SK-N-SH treated with all-trans-retinoic acid at 6 μM for 48 hours (cell line): Measurements from ENCODE around the gene HEXIM2.

ENCODE experiments used
- ARNTL ChIP-seq: fragments of 450-650 bp; formaldehyde crosslinking; IDR thresholded peaks from 2 replicates; pipeline ENCODE4 v1.5.0; 2020; ENCODE audit warnings: low read depth, mild to moderate bottlenecking, moderate library complexity, borderline replicate concordance
- CSDC2 ChIP-seq: fragments of 250-450 bp; sonication (Bioruptor Pico); IDR thresholded peaks from 2 replicates; pipeline ENCODE4 v1.5.0; 2020; ENCODE audit warnings: mild to moderate bottlenecking, moderate library complexity
- ESRRG ChIP-seq: fragments of 250-450 bp; sonication (Bioruptor Pico); IDR thresholded peaks from 2 replicates; pipeline ENCODE4 v1.6.1; 2021; ENCODE audit warnings: mild to moderate bottlenecking
- RARB ChIP-seq: fragments of 250-450 bp; sonication (Bioruptor Pico); IDR thresholded peaks from 2 replicates; pipeline ENCODE4 v1.8.0; 2021; ENCODE audit warnings: mild to moderate bottlenecking, moderate library complexity
- TCF4 ChIP-seq: fragments of 250-450 bp; sonication (Bioruptor Pico); IDR thresholded peaks from 2 replicates; pipeline ENCODE4 v1.8.0; 2021; ENCODE audit warnings: mild to moderate bottlenecking, moderate library complexity, borderline replicate concordance
- TOX ChIP-seq: fragments of 250-450 bp; sonication (Bioruptor Pico); IDR thresholded peaks from 2 replicates; pipeline ENCODE4 v1.8.0; 2021; ENCODE audit warnings: mild to moderate bottlenecking, moderate library complexity, borderline replicate concordance
- ZC3H10 ChIP-seq: fragments of 250-450 bp; sonication (Bioruptor Pico); IDR thresholded peaks from 2 replicates; pipeline ENCODE4 v1.5.1; 2021; ENCODE audit warnings: mild to moderate bottlenecking, moderate library complexity
- ZFP30 ChIP-seq: fragments of 450-650 bp; formaldehyde crosslinking; IDR thresholded peaks from 2 replicates; pipeline ENCODE4 v1.5.0; 2022; ENCODE audit warnings: mild to moderate bottlenecking, moderate library complexity
- ZNF8 ChIP-seq: fragments of 450-650 bp; formaldehyde crosslinking; IDR thresholded peaks from 2 replicates; pipeline ENCODE4 v1.5.0; 2020; ENCODE audit warnings: mild to moderate bottlenecking, moderate library complexity
- TF ChIP-seq, protein P1 (sequence below): fragments of 250-450 bp; sonication (Bioruptor Pico); IDR thresholded peaks from 2 replicates; pipeline ENCODE4 v1.8.0; 2020; ENCODE audit warnings: mild to moderate bottlenecking, moderate library complexity, borderline replicate concordance
- TF ChIP-seq, protein P2 (sequence below): fragments of 250-450 bp; sonication (Bioruptor Pico); IDR thresholded peaks from 2 replicates; pipeline ENCODE4 v1.5.1; 2020; ENCODE audit warnings: low read depth, mild to moderate bottlenecking, moderate library complexity

DNA sequence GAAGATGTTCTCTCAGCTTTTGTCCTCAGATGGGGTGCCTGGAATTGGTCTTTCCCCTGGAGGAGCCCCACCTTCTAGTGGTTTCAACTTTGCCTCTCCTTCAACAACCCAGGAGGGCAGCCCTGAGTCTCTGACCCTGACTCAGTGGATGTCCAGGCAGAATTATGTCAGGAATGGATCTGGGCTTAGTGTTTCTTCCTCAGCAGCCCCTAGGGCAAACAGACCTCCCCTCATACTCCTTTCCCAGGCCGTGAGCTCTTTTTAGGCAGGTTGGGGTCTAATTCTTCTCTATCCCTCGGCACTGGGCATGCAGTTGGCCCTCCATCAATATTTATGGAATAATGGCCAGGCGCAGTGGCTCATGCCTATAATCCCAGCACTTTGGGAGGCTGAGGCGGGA, 39.8 kb downstream of the HEXIM2 start:
- no peak for TF ChIP-seq TCF4 (CRISPR knock-in tag)
- TF ChIP-seq ESRRG = no peak
- no peak for TF ChIP-seq ARNTL (CRISPR knock-in tag)
- TF ChIP-seq, protein P1, sequence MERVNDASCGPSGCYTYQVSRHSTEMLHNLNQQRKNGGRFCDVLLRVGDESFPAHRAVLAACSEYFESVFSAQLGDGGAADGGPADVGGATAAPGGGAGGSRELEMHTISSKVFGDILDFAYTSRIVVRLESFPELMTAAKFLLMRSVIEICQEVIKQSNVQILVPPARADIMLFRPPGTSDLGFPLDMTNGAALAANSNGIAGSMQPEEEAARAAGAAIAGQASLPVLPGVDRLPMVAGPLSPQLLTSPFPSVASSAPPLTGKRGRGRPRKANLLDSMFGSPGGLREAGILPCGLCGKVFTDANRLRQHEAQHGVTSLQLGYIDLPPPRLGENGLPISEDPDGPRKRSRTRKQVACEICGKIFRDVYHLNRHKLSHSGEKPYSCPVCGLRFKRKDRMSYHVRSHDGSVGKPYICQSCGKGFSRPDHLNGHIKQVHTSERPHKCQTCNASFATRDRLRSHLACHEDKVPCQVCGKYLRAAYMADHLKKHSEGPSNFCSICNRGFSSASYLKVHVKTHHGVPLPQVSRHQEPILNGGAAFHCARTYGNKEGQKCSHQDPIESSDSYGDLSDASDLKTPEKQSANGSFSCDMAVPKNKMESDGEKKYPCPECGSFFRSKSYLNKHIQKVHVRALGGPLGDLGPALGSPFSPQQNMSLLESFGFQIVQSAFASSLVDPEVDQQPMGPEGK = no peak
- no peak for TF ChIP-seq RARB (CRISPR knock-in tag)
- TF ChIP-seq, protein P2, sequence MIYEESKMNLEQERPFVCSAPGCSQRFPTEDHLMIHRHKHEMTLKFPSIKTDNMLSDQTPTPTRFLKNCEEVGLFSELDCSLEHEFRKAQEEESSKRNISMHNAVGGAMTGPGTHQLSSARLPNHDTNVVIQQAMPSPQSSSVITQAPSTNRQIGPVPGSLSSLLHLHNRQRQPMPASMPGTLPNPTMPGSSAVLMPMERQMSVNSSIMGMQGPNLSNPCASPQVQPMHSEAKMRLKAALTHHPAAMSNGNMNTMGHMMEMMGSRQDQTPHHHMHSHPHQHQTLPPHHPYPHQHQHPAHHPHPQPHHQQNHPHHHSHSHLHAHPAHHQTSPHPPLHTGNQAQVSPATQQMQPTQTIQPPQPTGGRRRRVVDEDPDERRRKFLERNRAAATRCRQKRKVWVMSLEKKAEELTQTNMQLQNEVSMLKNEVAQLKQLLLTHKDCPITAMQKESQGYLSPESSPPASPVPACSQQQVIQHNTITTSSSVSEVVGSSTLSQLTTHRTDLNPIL = no peak
- no peak for TF ChIP-seq ZFP30 (CRISPR knock-in tag)
- no peak for TF ChIP-seq ZNF8 (CRISPR knock-in tag)
- no peak for TF ChIP-seq CSDC2 (CRISPR knock-in tag)
- TF ChIP-seq ZC3H10 (CRISPR knock-in tag) = no peak
- no peak for TF ChIP-seq TOX (CRISPR knock-in tag)
